K562 (cell line): ENCODE results near the gene SLC22A23. TPM values are rescaled to one million over a fixed set of nuclear protein-coding genes. Genes with fewer than 3 reads are reported as not detected.

Experiments used
- ATAC-seq: fragments of 200-7000 bp; cut with Tn5 transposase; 3 replicates; pipeline ENCODE4 v1.9.1; 2020; ENCODE audit warnings: moderate library complexity
- BruUV-seq: library from RNA; stranded (reverse); fragments of 400-500 nt; replicated peaks from 2 replicates; lab custom pipeline; 2021; lab: Mats Ljungman, UMichigan
- CTCF ChIA-PET: fragments of 300-600 bp; formaldehyde crosslinking; extraction: SDS; loops from one replicate; lab custom pipeline; 2021; ENCODE audit warnings: low intra/inter-chr PET ratio; lab: Yijun Ruan, JAX
- POLR2A ChIA-PET: fragments of 300-600, 350-650 bp; sonication (Branson Sonifier 250); formaldehyde crosslinking; extraction: SDS; loops from one replicate; lab custom pipeline; 2021; ENCODE audit warnings: antibody characterized with exemption, inconsistent platforms; lab: Yijun Ruan, JAX
- DNase-seq, 4 experiments: peaks; one replicate each; pipeline versions ENCODE4 v3.0.0 to v3.0.0-alpha.2; 2011 to 2018; ENCODE audit warnings: low spot score in 3 of 4, mixed read lengths in 3 of 4; ENCODE audit errors: extremely low read depth in 1 of 4
- FAIRE-seq: peaks from 2 replicates; lab custom pipeline; 2011; peaks lifted over from hg19 to GRCh38; lab: Jason Lieb, UNC
- H2AFZ ChIP-seq: 2 replicates; pipeline ENCODE4 v1.6.0; 2011; ENCODE audit warnings: low read depth, low read length, control low read depth, inconsistent platforms
- H3K27ac ChIP-seq: fragments of 200-600 bp; 3 replicates; pipeline ENCODE4 v1.8.0; 2011; ENCODE audit warnings: low read depth, mild to moderate bottlenecking, control low read depth, inconsistent platforms, low read length, moderate library complexity, mixed read lengths; ENCODE audit errors: extremely low read depth
- H3K27me3 ChIP-seq, 2 experiments: fragments of 300-600 bp in 1 of 2; 2 replicates in 1 of 2; 3 replicates in 1 of 2; pipeline versions ENCODE4 v1.6.0 to v1.8.0; 2011; ENCODE audit warnings: inconsistent platforms in 2 of 2, low read length in 2 of 2, mild to moderate bottlenecking in 1 of 2, mixed read lengths in 1 of 2, moderate library complexity in 1 of 2; ENCODE audit not compliant: control insufficient read depth in 2 of 2, insufficient read depth in 2 of 2
- H3K36me3 ChIP-seq: fragments of 300-600 bp; 3 replicates; pipeline ENCODE4 v1.8.0; 2011; ENCODE audit warnings: mild to moderate bottlenecking, low read length, inconsistent platforms; ENCODE audit not compliant: control insufficient read depth, insufficient read depth
- H3K4me1 ChIP-seq, 2 experiments: fragments of 200-600 bp in 1 of 2; replicated peaks in 1 of 2; 2 replicates in 1 of 2; 3 replicates in 1 of 2; pipeline versions ENCODE4 v1.5.1 to v1.8.0; 2011; ENCODE audit warnings: inconsistent platforms in 2 of 2, low read length in 2 of 2, mild to moderate bottlenecking in 1 of 2, mixed read lengths in 1 of 2, moderate library complexity in 1 of 2; ENCODE audit not compliant: control insufficient read depth in 2 of 2, insufficient read depth in 2 of 2
- H3K4me2 ChIP-seq: 2 replicates; pipeline ENCODE4 v1.6.1; 2011; ENCODE audit warnings: low read length, control low read depth, inconsistent platforms, mixed read lengths; ENCODE audit not compliant: insufficient read depth
- H3K4me3 ChIP-seq: fragments of 200-600 bp; sonication (generic), shearing (Covaris generic); 2 replicates; pipeline ENCODE4 v1.5.1; 2016; ENCODE audit warnings: control low read depth, inconsistent platforms
- H3K79me2 ChIP-seq: fragments of 200-600 bp; 3 replicates; pipeline ENCODE4 v1.8.0; 2011; ENCODE audit warnings: low read length, inconsistent platforms; ENCODE audit not compliant: control insufficient read depth, insufficient read depth
- H3K9ac ChIP-seq, 2 experiments: 2 replicates each; pipeline versions ENCODE4 v1.6.0 to v1.6.1; 2011; ENCODE audit warnings: low read depth in 2 of 2, low read length in 2 of 2, control low read depth in 1 of 2, inconsistent platforms in 1 of 2, mild to moderate bottlenecking in 1 of 2, mixed read lengths in 1 of 2; ENCODE audit not compliant: insufficient read depth in 1 of 2
- H3K9me1 ChIP-seq: one replicate; pipeline ENCODE4 v1.6.0; 2011; ENCODE audit warnings: inconsistent platforms, mild to moderate bottlenecking, low read length, moderate library complexity; ENCODE audit not compliant: control insufficient read depth, insufficient read depth
- H3K9me3 ChIP-seq: replicated peaks from 2 replicates; pipeline ENCODE4 v1.5.1; 2011; ENCODE audit warnings: low read depth, low read length, inconsistent platforms; ENCODE audit not compliant: control insufficient read depth, insufficient read depth
- H4K20me1 ChIP-seq: replicated peaks from 2 replicates; pipeline ENCODE4 v1.6.1; 2011; ENCODE audit warnings: low read length, inconsistent platforms, mixed read lengths; ENCODE audit not compliant: control insufficient read depth, insufficient read depth
- BRF2 ChIP-seq: IDR thresholded peaks from 3 replicates; pipeline ENCODE4 v1.6.1; 2011; ENCODE audit warnings: borderline replicate concordance, mild to moderate bottlenecking; ENCODE audit not compliant: insufficient read length, insufficient read depth
- E4F1 ChIP-seq: fragments of 250-450 bp; sonication (Bioruptor Pico); IDR thresholded peaks from 2 replicates; pipeline ENCODE4 v1.5.0; 2021; ENCODE audit warnings: mild to moderate bottlenecking, borderline replicate concordance
- HDAC1 ChIP-seq, 2 experiments: fragments of 450-650 bp; IDR thresholded peaks; 2 replicates each; pipeline ENCODE4 v1.6.1; 2016 to 2017; ENCODE audit warnings: inconsistent platforms in 1 of 2, mild to moderate bottlenecking in 1 of 2, moderate library complexity in 1 of 2
- OTX1 ChIP-seq: fragments of 450-650 bp; formaldehyde crosslinking; IDR thresholded peaks from 2 replicates; pipeline ENCODE4 v1.4.0; 2022; ENCODE audit warnings: mild to moderate bottlenecking
- PHF8 ChIP-seq: fragments of 200-600 bp; sonication (generic); IDR thresholded peaks from 2 replicates; pipeline ENCODE4 v1.6.1; 2012; ENCODE audit warnings: mixed run types, mild to moderate bottlenecking, inconsistent platforms, low read length, moderate library complexity, borderline replicate concordance
- SETDB1 ChIP-seq: IDR thresholded peaks from one replicate; pipeline ENCODE4 v1.6.1; 2012; ENCODE audit warnings: low read length, control low read depth, inconsistent platforms
- ZNF146 ChIP-seq: IDR thresholded peaks from one replicate; pipeline ENCODE4 v1.6.1; 2018; ENCODE audit warnings: missing compliant biosample characterization; ENCODE audit not compliant: unreplicated experiment
- ZNF592 ChIP-seq: fragments of 450-650 bp; IDR thresholded peaks from 2 replicates; pipeline ENCODE4 v1.6.1; 2017; ENCODE audit warnings: antibody characterized with exemption, mild to moderate bottlenecking
- WGBS: fragments of 100-300 bp; shearing (Covaris generic); methylation state at CpG from one replicate; pipeline ENCODE4 v1.1.6; 2016; ENCODE audit warnings: low coverage, mixed read lengths; ENCODE audit not compliant: insufficient coverage; ENCODE audit errors: missing lambda C conversion rate; 5-methylcytosine and 5-hydroxymethylcytosine counted together
- in situ Hi-C: fragments of 300-500 bp; cut with MboI; formaldehyde crosslinking; loops from 4 replicates; pipeline ENCODE4 v1.15.0; 2018; ENCODE audit warnings: inconsistent platforms, mixed read lengths
- intact Hi-C: fragments of 100-400 bp; cut with micrococcal nuclease; formaldehyde crosslinking; loops from 2 replicates; pipeline ENCODE4 v1.14.2; 2022
- polyA plus RNA-seq, 8 experiments: library from polyadenylated mRNA; depleted of rRNA in 4 of 8; stranded (reverse) in 5 of 8; unstranded in 3 of 8; fragments of >200 nt; fragmentation: Nextera tagmentation in 2 of 8; fragmentation: Illumina TruSeq in 1 of 8; extraction: Ambion mirVana in 2 of 8; extraction: Trizol in 1 of 8; gene quantifications; 2 replicates each; pipeline versions ENCODE4 v1.2.1 to v1.2.3, GENCODE V29; 2011 to 2014; ENCODE audit warnings: inconsistent platforms in 1 of 8, missing spikeins in 1 of 8
- total RNA-seq, 7 experiments: library from RNA; depleted of rRNA in 6 of 7; stranded (reverse); fragments of >200 nt in 6 of 7; fragmentation: Illumina TruSeq in 2 of 7; extraction: Trizol in 2 of 7; gene quantifications; 2 replicates each; pipeline versions ENCODE4 v1.2.1 to v1.2.3, GENCODE V29; 2011 to 2021; ENCODE audit warnings: low replicate concordance in 1 of 7

The SLC22A23 gene
- total and polyA plus RNA-seq, 9 of the 15 experiments (the other 6 are each of a cell fraction or from before 2014, with no cell fraction given): 0.30 to 8.7 (median 2.5) TPM

GRCh38 chr6:3442431-3443220 lies 14.2 kb downstream of the SLC22A23 start (continued):
- TF ChIP-seq E4F1 (CRISPR knock-in tag): no peak

DNA sequence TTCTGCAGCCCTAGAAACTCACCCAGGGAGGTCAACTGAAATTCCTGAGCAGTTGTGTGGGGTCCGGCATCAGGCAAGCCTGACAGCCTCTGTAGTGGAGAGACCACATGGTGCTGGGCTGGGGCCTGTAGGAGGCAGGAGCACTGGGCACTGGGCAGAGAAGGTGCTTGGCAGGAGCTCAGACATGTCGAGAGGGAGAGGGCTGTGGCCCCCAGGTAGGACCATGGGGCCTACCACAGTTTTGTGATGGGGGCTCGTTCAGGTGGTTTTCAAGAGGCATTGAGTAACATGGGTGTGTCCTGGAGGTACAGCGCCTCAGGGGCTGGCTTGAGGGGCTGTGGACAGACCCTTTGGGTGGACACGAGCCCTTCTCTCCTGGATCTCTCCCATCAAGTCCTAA lies 15.9 kb downstream of the SLC22A23 start:
- H3K79me2 ChIP-seq: peaks cover 8% of the 10 kb centered on the region; the same call in 1 of the 3 replicates
- POLR2A ChIA-PET: interaction anchor here (0.6 to 2.8 kb wide), 3 partner anchors 13 to 284 kb away, joined by 3 to 19 read pairs (median 4); no protein-coding TSS in a partner anchor
- no peak overlapping the region for H3K27ac ChIP-seq

More for the DNA sequence above, 15.9 kb downstream of the SLC22A23 start:
- FAIRE-seq (no peak), ATAC-seq (no peak), DNase-seq (no peak)
- CTCF ChIA-PET: no interaction called here
- H3K9me3 ChIP-seq: no peaks in the 10 kb centered on the region
- peaks cover 9% of the 10 kb centered on the region; the same call in 1 of the 2 replicates for H4K20me1 ChIP-seq
- peaks cover 23 to 25% of the 10 kb centered on the region in 2 experiments for H3K4me1 ChIP-seq
- intact Hi-C loops (no loop called here), in situ Hi-C loops (no loop called here)
- H3K4me2 ChIP-seq: no peak overlapping the region
- no peak overlapping the region for H2AFZ ChIP-seq
- H3K27me3 ChIP-seq: no peaks in the 10 kb centered on the region
- no peak overlapping the region for H3K4me3 ChIP-seq
- BruUV-seq: no TSS peak
- TF ChIP-seq HDAC1 (IDR thresholded peaks at IDR 0.05) (no peak), ZNF146 (CRISPR knock-in tag) (no peak), SETDB1 (no peak), PHF8 (no peak), ZNF592 (no peak), BRF2 (no peak), OTX1 (CRISPR knock-in tag) (no peak)
- H3K9ac ChIP-seq: no peak overlapping the region
- WGBS: 78% methylated on average over 5 of the region's 5 CpGs
- H3K36me3 ChIP-seq: no peaks in the 10 kb centered on the region
- no peaks in the 10 kb centered on the region for H3K9me1 ChIP-seq
